HepG2 (cell line): ENCODE measurements around the gene KTI12. TPM values are rescaled to one million over a fixed set of nuclear protein-coding genes. Genes with fewer than 3 reads are reported as not detected.
A peak's percentile ranks its signal among the peaks of the same experiment; 100 is the strongest.

ENCODE experiments used
- BATF2 ChIP-seq: sonication (generic); formaldehyde crosslinking; IDR thresholded peaks from 2 replicates; pipeline ENCODE4 v1.8.0; 2022; ENCODE audit warnings: mild to moderate bottlenecking, missing genetic modification reagents, moderate library complexity
- E2F1 ChIP-seq: sonication (generic); formaldehyde crosslinking; IDR thresholded peaks from 2 replicates; pipeline ENCODE4 v1.5.0; 2020; ENCODE audit warnings: missing genetic modification reagents
- FOXP4 ChIP-seq: sonication (generic); formaldehyde crosslinking; IDR thresholded peaks from 2 replicates; pipeline ENCODE4 v1.4.0; 2020; ENCODE audit warnings: missing genetic modification reagents
- HOXA9 ChIP-seq: sonication (generic); formaldehyde crosslinking; IDR thresholded peaks from 2 replicates; pipeline ENCODE4 v1.8.1; 2022; ENCODE audit warnings: missing genetic modification reagents, mild to moderate bottlenecking, moderate library complexity, borderline replicate concordance
- IKZF4 ChIP-seq: sonication (generic); formaldehyde crosslinking; IDR thresholded peaks from 2 replicates; pipeline ENCODE4 v1.5.1; 2020; ENCODE audit warnings: borderline replicate concordance, mild to moderate bottlenecking, low read depth, missing genetic modification reagents; ENCODE audit errors: not compliant biosample characterization
- PATZ1 ChIP-seq: sonication (generic); formaldehyde crosslinking; IDR thresholded peaks from 2 replicates; pipeline ENCODE4 v1.4.0; 2020; ENCODE audit warnings: missing genetic modification reagents
- POGK ChIP-seq: sonication (generic); formaldehyde crosslinking; conservative IDR thresholded peaks from 2 replicates; pipeline ENCODE4 v1.8.0; 2022; ENCODE audit warnings: mild to moderate bottlenecking, moderate library complexity, missing genetic modification reagents
- SKI ChIP-seq: fragments of 450-650 bp; IDR thresholded peaks from one replicate; pipeline ENCODE4 v1.6.1; 2018; ENCODE audit warnings: mild to moderate bottlenecking; ENCODE audit not compliant: partially characterized antibody
- SRSF1 ChIP-seq: fragments of 200-400 bp; formaldehyde crosslinking; optimal IDR thresholded peaks from 2 replicates; pipeline ENCODE3; 2017; ENCODE audit warnings: mild to moderate bottlenecking, low read depth, low read length, moderate library complexity
- TCF7L2 ChIP-seq: IDR thresholded peaks from 2 replicates; pipeline ENCODE4 v1.6.1; 2011; ENCODE audit warnings: mild to moderate bottlenecking, low read depth, low read length, moderate library complexity
- TEF ChIP-seq: sonication (generic); formaldehyde crosslinking; IDR thresholded peaks from 2 replicates; pipeline ENCODE4 v1.5.0; 2020; ENCODE audit warnings: missing genetic modification reagents
- ZBTB39 ChIP-seq: sonication (generic); formaldehyde crosslinking; IDR thresholded peaks from 2 replicates; pipeline ENCODE4 v1.5.0; 2020; ENCODE audit warnings: missing genetic modification reagents
- ZMYM2 ChIP-seq: sonication (generic); formaldehyde crosslinking; IDR thresholded peaks from 2 replicates; pipeline ENCODE4 v1.8.0; 2022; ENCODE audit warnings: mild to moderate bottlenecking, missing genetic modification reagents
- ZNF468 ChIP-seq: sonication (generic); formaldehyde crosslinking; IDR thresholded peaks from 2 replicates; pipeline ENCODE4 v1.8.0; 2022; ENCODE audit warnings: mild to moderate bottlenecking, moderate library complexity, missing genetic modification reagents
- ZNF800 ChIP-seq: sonication (generic); formaldehyde crosslinking; IDR thresholded peaks from 2 replicates; pipeline ENCODE4 v1.4.0; 2020; ENCODE audit warnings: missing genetic modification reagents
- polyA plus RNA-seq, 8 experiments: library from polyadenylated mRNA; depleted of rRNA in 3 of 8; stranded (reverse) in 7 of 8; unstranded in 1 of 8; fragments of >200 nt; fragmentation: Illumina TruSeq in 4 of 8; extraction: Trizol in 4 of 8; gene quantifications; 2 replicates each; pipeline versions ENCODE4 v1.2.1 to v1.2.3, GENCODE V29; 2011 to 2016; ENCODE audit warnings: low read depth in 4 of 8, missing spikeins in 1 of 8, mixed read lengths in 1 of 8; ENCODE audit not compliant: insufficient read depth in 1 of 8
- total RNA-seq, 5 experiments: library from RNA; depleted of rRNA; stranded (reverse); fragments of >200 nt; fragmentation: Illumina TruSeq; extraction: Trizol; gene quantifications; 2 replicates each; pipeline ENCODE4 v1.2.3, GENCODE V29; 2016; ENCODE audit warnings: low read depth in 1 of 5

Gene KTI12
- total and polyA plus RNA-seq, 2 of the 13 experiments (the other 11 are each of a cell fraction or from before 2014, with no cell fraction given): 7.4 to 10.2 TPM

- TF ChIP-seq PATZ1 (CRISPR knock-in tag) (no peak), ZBTB39 (CRISPR knock-in tag) (peak; percentile 48; the same call in 1 of the 2 replicates), ZNF468 (no peak), TCF7L2 (no peak), BATF2 (CRISPR knock-in tag) (no peak), E2F1 (0 out of 2 replicates have a peak, but pooled peaks have one; percentile 2), ZNF800 (CRISPR knock-in tag) (0 out of 2 replicates have a peak, but pooled peaks have one; percentile 49), SKI (no peak), FOXP4 (CRISPR knock-in tag) (no peak), SRSF1 (no peak), IKZF4 (CRISPR knock-in tag) (no peak), ZMYM2 (CRISPR knock-in tag) (no peak), POGK (0 out of 2 replicates have a peak, but pooled peaks have one; percentile 3), TEF (CRISPR knock-in tag) (peak; percentile 45; the same call in 1 of the 2 replicates), HOXA9 (no peak)
These were observed 21.0 kb upstream of the KTI12 start (continued) for GRCh38 chr1:52054496-52055065.
